HEK293 (cell line): ENCODE measurements around the gene NDE1.
"Not testable (repeated sequence)": the region's sequence is repeated elsewhere in the genome, so short reads cannot be mapped to it uniquely, and the experiment has no call there.

Experiments used
- ATF2 ChIP-seq: fragments of 450-650 bp; formaldehyde crosslinking; IDR thresholded peaks from 2 replicates; pipeline ENCODE4 v1.5.1; 2016; ENCODE audit warnings: missing biosample characterization, missing genetic modification characterization, low read depth
- ZBTB49 ChIP-seq: fragments of 450-650 bp; formaldehyde crosslinking; IDR thresholded peaks from 2 replicates; pipeline ENCODE4 v1.5.1; 2016; ENCODE audit warnings: missing biosample characterization, missing genetic modification characterization, low read depth
- ZNF138 ChIP-seq: fragments of 450-650 bp; formaldehyde crosslinking; IDR thresholded peaks from 2 replicates; pipeline ENCODE4 v1.5.1; 2016; ENCODE audit warnings: missing biosample characterization, missing genetic modification characterization, borderline replicate concordance
- ZNF274 ChIP-seq, 2 experiments: fragments of 200-500 bp in 1 of 2; fragments of 450-650 bp in 1 of 2; sonication (Bioruptor generic) in 1 of 2; formaldehyde crosslinking in 1 of 2; IDR thresholded peaks; 2 replicates each; pipeline versions ENCODE4 v1.5.1 to v1.6.1; 2014 to 2016; ENCODE audit warnings: borderline replicate concordance in 1 of 2, inconsistent platforms in 1 of 2, low read length in 1 of 2, missing biosample characterization in 1 of 2, missing genetic modification characterization in 1 of 2
- ZNF37A ChIP-seq: fragments of 450-650 bp; IDR thresholded peaks from 2 replicates; pipeline ENCODE4 v1.5.1; 2018; ENCODE audit warnings: missing biosample characterization, missing genetic modification characterization
- TF ChIP-seq, protein P1 (sequence below): fragments of 450-650 bp; formaldehyde crosslinking; IDR thresholded peaks from 2 replicates; pipeline ENCODE4 v1.5.1; 2016; ENCODE audit warnings: missing biosample characterization, missing genetic modification characterization

GRCh38 chr16:15655561-15655960, 5.5 kb downstream of the NDE1 start:
- not testable (repeated sequence) for TF ChIP-seq ZNF37A (tag by site-specific recombination); ZNF274 (IDR thresholded peaks at IDR 0.05; ENCODE audit: low read length); ZNF274 (tag by site-specific recombination; IDR thresholded peaks at IDR 0.05; ENCODE audit: borderline replicate concordance); ZNF138 (tag by site-specific recombination); ZBTB49 (tag by site-specific recombination); ATF2 (tag by site-specific recombination)
- TF ChIP-seq, protein P1, sequence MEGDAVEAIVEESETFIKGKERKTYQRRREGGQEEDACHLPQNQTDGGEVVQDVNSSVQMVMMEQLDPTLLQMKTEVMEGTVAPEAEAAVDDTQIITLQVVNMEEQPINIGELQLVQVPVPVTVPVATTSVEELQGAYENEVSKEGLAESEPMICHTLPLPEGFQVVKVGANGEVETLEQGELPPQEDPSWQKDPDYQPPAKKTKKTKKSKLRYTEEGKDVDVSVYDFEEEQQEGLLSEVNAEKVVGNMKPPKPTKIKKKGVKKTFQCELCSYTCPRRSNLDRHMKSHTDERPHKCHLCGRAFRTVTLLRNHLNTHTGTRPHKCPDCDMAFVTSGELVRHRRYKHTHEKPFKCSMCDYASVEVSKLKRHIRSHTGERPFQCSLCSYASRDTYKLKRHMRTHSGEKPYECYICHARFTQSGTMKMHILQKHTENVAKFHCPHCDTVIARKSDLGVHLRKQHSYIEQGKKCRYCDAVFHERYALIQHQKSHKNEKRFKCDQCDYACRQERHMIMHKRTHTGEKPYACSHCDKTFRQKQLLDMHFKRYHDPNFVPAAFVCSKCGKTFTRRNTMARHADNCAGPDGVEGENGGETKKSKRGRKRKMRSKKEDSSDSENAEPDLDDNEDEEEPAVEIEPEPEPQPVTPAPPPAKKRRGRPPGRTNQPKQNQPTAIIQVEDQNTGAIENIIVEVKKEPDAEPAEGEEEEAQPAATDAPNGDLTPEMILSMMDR (tag by site-specific recombination) = not testable (repeated sequence)
